Amniotic stem cell (primary cell): Measurements from ENCODE around the gene MID1.

Source experiments
- DNase-seq: peaks from one replicate; lab custom pipeline; 2025; lab: John Stamatoyannopoulos, UW

MID1 gene

GRCh38 chrX:10529344-10529743 lies 91.0 kb downstream of the MID1 start:
- no peak for DNase-seq

- no peak for DNase-seq
These were observed 93.9 kb downstream of the MID1 start for GRCh38 chrX:10526451-10526850.

GRCh38 chrX:10525381-10526120 lies 94.8 kb downstream of the MID1 start:
- no peak for DNase-seq

- no peak for DNase-seq
These were observed 95.8 kb downstream of the MID1 start for GRCh38 chrX:10524578-10524977.

GRCh38 chrX:10519761-10520160 lies 100.6 kb downstream of the MID1 start:
- DNase-seq: no peak

- DNase-seq: no peak
These were observed 101.1 kb downstream of the MID1 start for GRCh38 chrX:10519278-10519677.

- no peak for DNase-seq
These were observed 102.3 kb downstream of the MID1 start for GRCh38 chrX:10518073-10518472.

GRCh38 chrX:10516781-10517322 lies 103.5 kb downstream of the MID1 start:
- DNase-seq: no peak

- no peak for DNase-seq
These were observed 105.5 kb downstream of the MID1 start for GRCh38 chrX:10514891-10515290.

- DNase-seq: no peak
These were observed 106.4 kb downstream of the MID1 start for GRCh38 chrX:10513974-10514373.

- no peak for DNase-seq
These were observed 107.6 kb downstream of the MID1 start for GRCh38 chrX:10512741-10513140.

- DNase-seq: no peak
These were observed 108.1 kb downstream of the MID1 start for GRCh38 chrX:10512258-10512657.

- DNase-seq: no peak
These were observed 111.0 kb downstream of the MID1 start for GRCh38 chrX:10509397-10509796.

GRCh38 chrX:10508891-10509290 lies 111.5 kb downstream of the MID1 start:
- no peak for DNase-seq

GRCh38 chrX:10507876-10508275 lies 112.5 kb downstream of the MID1 start:
- DNase-seq: no peak

GRCh38 chrX:10507181-10507580 lies 113.2 kb downstream of the MID1 start:
- DNase-seq: no peak

GRCh38 chrX:10506781-10507180 lies 113.6 kb downstream of the MID1 start:
- DNase-seq: no peak

- no peak for DNase-seq
These were observed 114.7 kb downstream of the MID1 start for GRCh38 chrX:10505726-10506125.

- DNase-seq: no peak
These were observed 117.4 kb downstream of the MID1 start for GRCh38 chrX:10502961-10503360.

GRCh38 chrX:10501611-10502010 lies 118.8 kb downstream of the MID1 start:
- DNase-seq: no peak

- DNase-seq: peak; percentile 4
These were observed 123.9 kb downstream of the MID1 start for GRCh38 chrX:10496345-10496965.

GRCh38 chrX:10495677-10496076 lies 124.7 kb downstream of the MID1 start:
- DNase-seq: no peak

- no peak for DNase-seq
These were observed 128.1 kb downstream of the MID1 start for GRCh38 chrX:10492250-10492649.

GRCh38 chrX:10486373-10486772 lies 134.0 kb downstream of the MID1 start:
- DNase-seq: peak; percentile 11
